Esophagus squamous epithelium (tissue), 5 donors: ENCODE data around the gene ZNF593. TPM values are rescaled to one million over a fixed set of nuclear protein-coding genes. Genes with fewer than 3 reads are reported as not detected.

Experiments
- DNase-seq: peaks from one replicate; lab custom pipeline; 2025; lab: John Stamatoyannopoulos, UW
- H3K27ac ChIP-seq, 4 donors: fragments of 200-600 bp; sonication (generic); one replicate each; pipeline ENCODE4 v1.5.1; 2016 to 2019; ENCODE audit warnings: mild to moderate bottlenecking in 1 of 4
- H3K27me3 ChIP-seq, 4 donors: fragments of 200-600 bp; sonication (generic); 1 replicate in 3 of 4; 2 replicates in 1 of 4; pipeline versions ENCODE4 v1.5.1 to v1.6.0; 2017 to 2021; ENCODE audit warnings: antibody characterized with exemption in 1 of 4
- H3K36me3 ChIP-seq, 3 donors: fragments of 200-600 bp; sonication (generic); one replicate each; pipeline ENCODE4 v1.5.1; 2016 to 2019
- H3K4me1 ChIP-seq, 3 donors: fragments of 200-600 bp; sonication (generic); one replicate each; pipeline ENCODE4 v1.5.1; 2017 to 2019
- H3K4me3 ChIP-seq, 4 donors: fragments of 200-600 bp; sonication (generic); 1 replicate in 3 of 4; 2 replicates in 1 of 4; pipeline ENCODE4 v1.5.1; 2016 to 2019; ENCODE audit warnings: mild to moderate bottlenecking in 2 of 4, moderate library complexity in 1 of 4
- H3K9me3 ChIP-seq, 3 donors: fragments of 200-600 bp; sonication (generic); one replicate each; pipeline ENCODE4 v1.5.1; 2016 to 2019
- POLR2A ChIP-seq, 4 donors: fragments of 450-650 bp; IDR thresholded peaks; one replicate each; pipeline ENCODE4 v1.6.1; 2017; ENCODE audit warnings: antibody characterized with exemption in 4 of 4, mild to moderate bottlenecking in 4 of 4, moderate library complexity in 3 of 4
- WGBS, 2 donors: methylation state at CpG; one replicate each; pipeline ENCODE4 v1.1.5; 2018; 5-methylcytosine and 5-hydroxymethylcytosine counted together
- intact Hi-C: fragments of 100-400 bp; cut with DNase I; formaldehyde crosslinking; loops from one replicate; pipeline ENCODE4 v1.15.0; 2022
- total RNA-seq, 4 donors: library from RNA; depleted of rRNA; stranded (reverse); fragments of >200 nt; gene quantifications; one replicate each; pipeline ENCODE4 v1.1.0, GENCODE V29; 2016
- TF ChIP-seq, protein P1 (sequence below), 6 experiments: fragments of 450-650 bp in 4 of 6; fragments of 200-600 bp in 2 of 6; sonication (generic) in 2 of 6; IDR thresholded peaks; one replicate each; pipeline ENCODE4 v1.5.1; 2016 to 2019; ENCODE audit warnings: antibody characterized with exemption in 6 of 6, mild to moderate bottlenecking in 4 of 6, moderate library complexity in 4 of 6
- donor health status: DM: yes; HTN: yes; CAD: no.

The ZNF593 gene
- total RNA-seq, 4 donors from 2014 or later = 19.2 to 45.6 (median 24.7) TPM

DNA sequence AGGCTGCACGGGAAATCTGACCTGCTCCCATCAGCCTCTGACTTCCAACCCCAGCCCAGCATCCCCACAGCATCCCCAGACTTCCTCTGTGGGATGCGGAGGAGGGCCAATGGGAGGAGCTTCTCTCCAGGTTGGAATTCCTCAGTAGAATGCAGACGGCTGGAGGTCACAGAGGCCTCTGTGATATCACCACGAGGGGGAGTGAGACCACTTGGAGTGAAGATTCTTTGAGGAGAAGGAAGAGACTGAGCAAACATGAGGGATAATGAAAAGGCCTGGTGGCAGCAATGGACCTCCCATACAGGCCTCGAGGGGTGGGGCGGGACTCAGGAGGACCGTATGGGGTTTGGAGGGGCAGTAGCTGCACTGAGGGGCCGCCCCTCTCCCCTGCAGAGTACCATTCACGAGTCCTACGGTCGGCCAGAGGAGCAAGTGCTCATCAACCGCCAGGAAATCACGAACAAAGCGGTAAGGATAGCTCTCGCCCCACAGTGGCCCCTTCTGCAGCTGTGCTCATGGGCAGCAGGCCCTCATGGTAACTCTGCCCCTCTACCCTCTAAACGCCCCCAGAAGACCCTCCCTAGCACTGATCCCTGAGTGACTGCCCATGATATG, 20.8 kb downstream of the ZNF593 start, which contains the start of gene CATSPER4:
Gene CATSPER4 (plus strand): TSS at position 230 of the 615 bp plus-strand sequence. CDS start 26 bp downstream, at position 256.
- Histone ChIP-seq H3K36me3 (peaks cover 0 to 45% (median 0%) of the 10 kb centered on the region in 3 donors), H3K4me1 (no peaks in the 10 kb centered on the region), H3K4me3 (no peak within 1 kb of the TSS), H3K27ac (no peak within 1 kb of the TSS), H3K27me3 (no peaks in the 10 kb centered on the region), H3K9me3 (no peaks in the 10 kb centered on the region)
- no peak for DNase-seq
- intact Hi-C loops = no loop called here
- 42 to 54% methylated on average over 10 to 13 of the region's 16 CpGs for WGBS, 2 donors
- TF ChIP-seq, protein P1, sequence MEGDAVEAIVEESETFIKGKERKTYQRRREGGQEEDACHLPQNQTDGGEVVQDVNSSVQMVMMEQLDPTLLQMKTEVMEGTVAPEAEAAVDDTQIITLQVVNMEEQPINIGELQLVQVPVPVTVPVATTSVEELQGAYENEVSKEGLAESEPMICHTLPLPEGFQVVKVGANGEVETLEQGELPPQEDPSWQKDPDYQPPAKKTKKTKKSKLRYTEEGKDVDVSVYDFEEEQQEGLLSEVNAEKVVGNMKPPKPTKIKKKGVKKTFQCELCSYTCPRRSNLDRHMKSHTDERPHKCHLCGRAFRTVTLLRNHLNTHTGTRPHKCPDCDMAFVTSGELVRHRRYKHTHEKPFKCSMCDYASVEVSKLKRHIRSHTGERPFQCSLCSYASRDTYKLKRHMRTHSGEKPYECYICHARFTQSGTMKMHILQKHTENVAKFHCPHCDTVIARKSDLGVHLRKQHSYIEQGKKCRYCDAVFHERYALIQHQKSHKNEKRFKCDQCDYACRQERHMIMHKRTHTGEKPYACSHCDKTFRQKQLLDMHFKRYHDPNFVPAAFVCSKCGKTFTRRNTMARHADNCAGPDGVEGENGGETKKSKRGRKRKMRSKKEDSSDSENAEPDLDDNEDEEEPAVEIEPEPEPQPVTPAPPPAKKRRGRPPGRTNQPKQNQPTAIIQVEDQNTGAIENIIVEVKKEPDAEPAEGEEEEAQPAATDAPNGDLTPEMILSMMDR (IDR thresholded peaks at IDR 0.05) = no peak
- no peak for TF ChIP-seq POLR2A (IDR thresholded peaks at IDR 0.05)

DNA sequence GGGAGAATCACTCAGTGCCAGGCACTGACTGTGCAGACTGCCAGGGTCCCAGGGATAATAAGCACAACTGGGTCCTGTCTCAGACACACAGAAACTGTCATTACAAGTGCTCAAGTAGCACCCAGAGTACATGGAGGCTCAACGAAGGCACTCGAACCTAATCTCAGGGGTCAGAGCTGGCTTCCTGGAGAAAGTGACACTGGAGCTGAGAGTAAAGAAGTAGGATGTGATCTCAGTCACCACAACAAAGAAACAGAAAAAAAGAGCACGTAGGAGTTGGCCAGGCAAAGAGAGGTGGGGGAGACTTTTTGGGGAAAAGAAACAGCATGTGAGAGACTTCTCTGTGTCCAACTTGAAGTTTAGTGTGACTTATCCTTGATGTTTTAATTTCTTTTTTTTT, 22.0 kb downstream of the ZNF593 start:
- Histone ChIP-seq H3K27ac (no peak overlapping the region), H3K36me3 (peaks cover 0 to 33% (median 0%) of the 10 kb centered on the region in 3 donors), H3K9me3 (no peaks in the 10 kb centered on the region), H3K4me3 (no peak overlapping the region), H3K4me1 (no peaks in the 10 kb centered on the region), H3K27me3 (no peaks in the 10 kb centered on the region)
- TF ChIP-seq POLR2A (IDR thresholded peaks at IDR 0.05) = no peak
- TF ChIP-seq, protein P1 (IDR thresholded peaks at IDR 0.05) = no peak
- DNase-seq = no peak
- WGBS, 2 donors = 51 to 71% methylated on average over 3 of the region's 3 CpGs
- intact Hi-C loops = no loop called here

DNA sequence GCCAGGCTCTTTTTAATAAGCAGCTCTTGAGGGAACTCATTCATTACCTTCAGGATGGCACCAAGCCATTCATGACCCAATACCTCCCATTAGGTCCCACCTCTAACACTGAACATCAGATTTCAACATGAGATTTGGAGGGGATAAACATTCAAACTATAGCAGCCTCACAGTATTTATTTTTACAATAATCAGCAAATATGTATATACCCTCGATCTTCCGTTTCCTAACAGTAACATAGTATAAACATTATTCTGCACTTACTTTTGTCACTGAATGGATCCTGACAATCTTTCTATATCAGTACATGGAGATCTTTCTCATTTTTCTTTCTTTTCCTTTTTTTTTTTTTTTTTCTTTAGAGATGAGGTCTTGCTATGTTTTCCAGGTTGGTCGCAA, 26.1 kb downstream of the ZNF593 start:
- TF ChIP-seq, protein P1 (IDR thresholded peaks at IDR 0.05) = no peak
- TF ChIP-seq POLR2A (IDR thresholded peaks at IDR 0.05) = no peak
- no peak for DNase-seq

DNA sequence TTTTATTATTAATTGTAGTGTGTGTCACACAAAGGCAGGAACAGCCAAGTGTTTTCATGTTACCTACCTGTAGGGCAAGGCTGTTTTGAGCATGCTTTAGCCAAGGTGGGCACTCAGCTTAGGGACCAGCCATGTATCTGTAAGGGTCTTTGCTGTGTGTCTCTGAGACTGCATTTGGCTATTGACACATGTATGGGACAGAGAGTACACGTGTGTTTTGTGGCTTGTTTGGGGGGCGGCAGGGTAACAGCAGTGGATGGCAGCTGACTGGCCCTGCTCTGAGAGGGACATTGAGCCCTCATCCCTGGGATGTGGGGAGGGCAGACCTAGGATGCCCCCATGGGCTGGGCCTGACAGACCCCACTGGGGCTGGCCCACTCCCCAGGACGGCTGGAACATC, 27.6 kb downstream of the ZNF593 start:
- no peak for DNase-seq
- peaks cover 0 to 14% (median 0%) of the 10 kb centered on the region in 3 donors for H3K4me1 ChIP-seq
- H3K9me3 ChIP-seq = no peaks in the 10 kb centered on the region
- TF ChIP-seq, protein P1 (IDR thresholded peaks at IDR 0.05) = no peak
- no peak for TF ChIP-seq POLR2A (IDR thresholded peaks at IDR 0.05)
- intact Hi-C loops = no loop called here
- 84 to 100% methylated on average over 2 to 3 of the region's 3 CpGs for WGBS, 2 donors
- no peak overlapping the region for H3K4me3 ChIP-seq
- H3K27me3 ChIP-seq = peaks cover 0 to 27% (median 0%) of the 10 kb centered on the region in 4 donors
- H3K27ac ChIP-seq = no peak overlapping the region
- H3K36me3 ChIP-seq = no peaks in the 10 kb centered on the region

More for the DNA sequence above, 26.1 kb downstream of the ZNF593 start:
- WGBS, 2 donors = 59 to 85% methylated on average over 3 of the region's 3 CpGs
- Histone ChIP-seq H3K27ac (no peak overlapping the region), H3K36me3 (no peaks in the 10 kb centered on the region), H3K4me1 (peaks cover 0 to 1% (median 0%) of the 10 kb centered on the region in 3 donors), H3K4me3 (no peak overlapping the region), H3K27me3 (peaks cover 0 to 21% (median 0%) of the 10 kb centered on the region in 4 donors), H3K9me3 (no peaks in the 10 kb centered on the region)
- intact Hi-C loops = no loop called here

DNA sequence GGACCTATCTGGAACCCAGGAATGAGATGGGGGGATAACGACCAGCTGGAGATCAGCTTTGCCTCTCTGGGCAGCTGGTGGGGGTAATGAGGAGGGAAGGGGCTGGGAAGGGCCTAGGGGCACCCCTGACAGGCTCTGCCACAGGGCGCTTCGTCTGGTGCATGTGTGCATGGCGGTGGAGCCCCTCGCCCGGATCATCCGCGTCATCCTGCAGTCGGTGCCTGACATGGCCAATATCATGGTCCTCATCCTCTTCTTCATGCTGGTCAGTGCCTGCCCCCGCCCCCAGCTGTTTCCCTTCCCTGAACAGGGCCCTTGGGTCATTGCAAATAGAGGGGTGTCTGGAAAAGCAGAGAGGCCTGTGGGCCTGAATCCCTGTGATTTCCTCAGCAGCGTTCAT, 28.1 kb downstream of the ZNF593 start:
- peaks cover 0 to 31% (median 0%) of the 10 kb centered on the region in 4 donors for H3K27me3 ChIP-seq
- peaks cover 0 to 14% (median 0%) of the 10 kb centered on the region in 3 donors for H3K4me1 ChIP-seq
- no peak overlapping the region for H3K27ac ChIP-seq
- WGBS, 2 donors = 78 to 82% methylated on average over 11 of the region's 11 CpGs
- H3K4me3 ChIP-seq = no peak overlapping the region
- H3K36me3 ChIP-seq = no peaks in the 10 kb centered on the region
- TF ChIP-seq, protein P1 (IDR thresholded peaks at IDR 0.05) = no peak
- no peak for TF ChIP-seq POLR2A (IDR thresholded peaks at IDR 0.05)
- intact Hi-C loops = no loop called here
- DNase-seq = no peak
- no peaks in the 10 kb centered on the region for H3K9me3 ChIP-seq
